Measurements from ENCODE around the gene TARS1.
"Not testable (repeated sequence)": the region's sequence is repeated elsewhere in the genome, so short reads cannot be mapped to it uniquely, and the experiment has no call there.

TARS1 gene

DNA sequence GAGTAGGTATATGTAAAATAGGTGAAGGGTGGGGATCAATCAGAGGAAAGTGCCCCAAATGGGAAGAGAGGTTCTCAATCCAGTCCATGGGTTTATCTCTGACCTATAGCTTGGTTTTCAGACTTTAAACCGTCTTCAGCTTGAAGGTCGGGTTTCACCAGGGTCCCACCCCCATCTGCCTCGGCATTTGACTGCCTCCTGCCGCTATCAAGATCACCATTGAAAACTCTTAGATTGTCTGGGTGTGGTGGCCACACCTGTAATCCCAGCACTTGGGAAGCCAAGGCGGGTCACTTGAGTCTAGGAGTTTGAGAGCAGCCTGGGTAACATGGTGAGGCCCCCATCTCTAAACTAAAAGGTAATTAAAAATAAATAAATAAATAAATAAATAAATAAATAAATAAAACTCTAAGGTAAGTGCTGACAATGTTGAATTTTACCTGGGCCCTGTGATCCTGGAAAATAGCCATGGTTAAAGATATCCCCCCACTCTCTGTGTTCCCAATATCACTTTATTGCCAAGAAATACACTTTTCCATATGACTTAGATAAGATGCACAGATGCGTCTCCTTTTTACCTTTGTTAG lies 48.8 kb downstream of the TARS1 start:
- no peak for DNase-seq

DNA sequence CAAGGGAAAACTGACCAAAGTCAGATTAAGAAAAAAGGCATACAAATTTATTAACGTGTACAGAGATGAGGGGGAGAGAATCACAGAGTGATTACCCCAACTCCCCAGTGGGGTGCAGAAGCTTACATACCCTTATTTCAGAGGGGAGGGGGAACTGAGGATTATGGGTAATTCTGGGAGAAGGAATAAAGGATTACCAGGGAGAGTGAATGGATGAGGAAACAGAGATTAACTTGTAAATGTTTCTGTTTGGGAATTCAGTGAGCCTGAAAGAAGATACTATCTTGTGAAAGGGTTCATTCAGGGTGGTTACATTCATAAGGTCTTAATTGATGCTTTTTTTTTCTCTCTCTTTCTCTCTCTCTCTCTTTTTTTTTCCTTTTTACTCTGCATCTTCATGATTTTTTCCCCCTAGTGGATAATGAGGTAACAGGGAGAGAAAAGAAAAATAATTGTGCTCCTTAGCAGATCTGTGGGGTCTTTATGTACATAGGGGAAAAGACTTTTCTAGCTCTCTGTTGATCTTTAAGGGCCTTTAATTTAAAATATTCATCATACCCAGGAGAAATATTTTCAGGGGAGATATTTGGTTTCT lies 49.4 kb downstream of the TARS1 start:
- no peak for DNase-seq

DNA sequence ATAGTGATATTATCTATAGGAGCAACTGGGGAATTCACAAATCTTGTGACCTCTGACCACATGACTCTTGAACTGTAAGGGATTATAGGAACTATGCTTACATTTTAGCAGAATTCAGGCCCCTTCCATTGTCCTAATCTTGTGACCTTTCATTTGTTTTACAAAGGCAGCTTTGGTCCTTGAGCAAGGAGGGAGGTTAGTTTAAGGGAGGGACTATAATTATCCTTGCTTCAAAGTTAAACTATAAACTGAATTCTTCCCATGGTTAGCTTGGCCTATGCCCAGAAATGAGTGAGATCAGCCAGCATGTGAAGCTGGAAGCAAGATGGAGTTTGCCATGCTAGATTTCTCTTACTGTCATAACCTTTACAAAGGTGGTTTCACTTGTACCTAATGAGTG lies 51.2 kb downstream of the TARS1 start:
- no peak for DNase-seq

DNA sequence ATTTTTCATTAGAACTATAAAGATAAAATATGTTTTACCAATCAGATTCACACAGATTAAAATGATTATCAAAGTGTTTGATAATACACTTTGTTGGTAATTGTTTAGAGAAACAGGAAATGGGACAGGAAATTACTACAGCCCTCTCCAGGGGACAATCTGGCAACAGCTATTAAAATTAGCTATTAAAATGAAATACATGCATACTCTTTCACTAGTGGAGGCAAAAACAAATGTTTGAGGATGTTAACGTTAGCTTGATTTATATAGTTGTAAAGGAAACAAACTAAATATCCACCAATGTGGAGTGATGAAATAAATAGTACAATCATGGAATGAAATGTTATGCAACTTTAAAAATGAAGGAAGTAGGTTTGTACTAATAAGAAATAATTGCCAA lies 53.7 kb downstream of the TARS1 start:
- no peak for DNase-seq

DNA sequence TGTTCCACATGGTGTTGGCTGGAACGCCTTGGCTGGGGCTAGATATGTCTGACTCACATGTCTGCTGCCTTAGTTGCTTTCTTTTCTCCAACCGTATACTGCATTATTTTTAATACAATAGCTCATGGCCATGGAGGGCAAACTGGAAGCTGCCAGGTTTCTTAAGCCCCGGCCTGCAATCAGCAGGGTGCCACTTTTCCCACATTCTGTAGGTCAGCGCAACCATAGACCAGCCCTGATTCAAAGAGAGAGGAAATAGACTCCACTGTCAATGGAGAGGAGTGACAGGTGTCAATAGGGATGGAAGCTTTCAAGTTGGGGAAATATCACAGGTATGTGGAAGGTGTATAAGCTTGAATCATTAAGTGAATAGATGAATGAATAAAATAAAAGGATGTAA lies 60.5 kb downstream of the TARS1 start:
- no peak for DNase-seq

DNA sequence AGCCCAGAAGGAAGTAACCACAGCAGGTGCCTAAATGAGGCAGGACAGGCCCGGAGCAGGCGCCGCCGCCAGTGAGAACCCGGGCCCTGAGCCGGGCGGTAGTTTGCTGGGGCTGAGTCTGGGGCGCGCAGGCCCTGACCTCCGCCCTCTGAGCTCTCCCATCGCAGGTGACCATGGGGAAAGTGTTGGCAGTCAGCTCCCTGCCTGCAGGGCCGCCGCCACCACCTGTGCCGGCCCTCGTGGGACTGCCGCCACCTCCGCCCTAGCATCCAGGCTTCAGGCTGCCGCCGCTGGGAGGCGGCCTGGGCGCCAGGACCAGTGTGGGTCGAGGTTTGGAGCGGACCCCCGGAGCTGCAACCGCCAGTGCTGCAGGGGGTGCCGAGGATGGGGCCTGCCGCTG lies 61.1 kb downstream of the TARS1 start:
- DNase-seq = no peak

DNA sequence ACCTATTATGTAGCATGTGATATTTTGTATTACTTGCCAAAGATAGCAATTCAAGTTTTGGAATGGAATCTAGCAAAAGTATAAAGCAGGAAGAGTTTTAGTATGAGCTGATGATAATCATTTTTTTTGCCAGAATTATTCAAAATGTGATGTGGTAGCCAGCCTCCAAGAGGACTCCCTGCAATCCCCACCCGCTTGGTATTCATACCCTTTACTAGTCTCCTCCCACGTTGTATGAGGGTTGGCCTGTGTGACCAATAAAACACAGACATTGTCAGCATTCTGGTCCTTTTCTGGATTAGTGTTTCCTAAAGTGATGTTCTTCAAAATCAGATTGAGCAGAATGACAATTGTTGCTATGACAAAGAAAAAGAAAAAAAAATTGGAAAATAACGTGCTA lies 63.8 kb downstream of the TARS1 start:
- no peak for DNase-seq

DNA sequence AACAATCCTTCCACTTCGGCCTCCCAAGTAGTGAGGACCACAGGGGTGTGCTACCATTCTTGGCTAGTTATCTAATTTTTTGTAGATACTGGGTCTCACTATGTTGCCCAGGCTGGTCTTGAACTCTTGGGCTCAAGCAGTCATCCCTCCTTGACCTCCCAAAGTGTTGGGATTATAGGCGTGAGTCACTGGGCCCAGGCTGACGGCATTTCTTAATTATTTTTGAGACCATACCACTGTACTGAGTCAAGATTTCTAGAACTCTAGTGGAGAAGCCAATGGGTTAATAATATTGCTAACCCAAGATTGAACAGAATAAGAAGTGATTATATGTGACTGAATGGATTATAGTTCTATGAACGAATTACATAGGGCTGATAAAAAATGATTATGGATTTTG lies 66.7 kb downstream of the TARS1 start:
- DNase-seq = no peak

DNA sequence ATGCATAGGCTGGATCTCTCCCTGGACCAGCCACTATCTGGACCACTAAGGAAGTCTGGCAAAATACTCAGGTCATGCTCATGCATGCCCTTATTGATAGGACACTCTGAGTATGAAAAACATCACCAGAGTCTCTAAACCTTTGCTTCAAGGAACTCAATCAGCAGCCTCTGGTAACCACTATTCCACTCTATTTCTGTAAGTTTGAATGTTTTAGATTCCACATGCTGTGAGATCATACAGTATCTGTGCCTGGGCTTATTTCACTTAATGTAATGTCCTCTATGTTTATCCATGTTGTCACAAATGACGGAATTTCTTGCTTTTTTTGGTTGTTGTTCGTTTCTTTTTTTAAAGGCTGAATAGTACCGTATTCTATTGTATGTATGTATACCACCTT lies 68.3 kb downstream of the TARS1 start:
- DNase-seq = no peak

DNA sequence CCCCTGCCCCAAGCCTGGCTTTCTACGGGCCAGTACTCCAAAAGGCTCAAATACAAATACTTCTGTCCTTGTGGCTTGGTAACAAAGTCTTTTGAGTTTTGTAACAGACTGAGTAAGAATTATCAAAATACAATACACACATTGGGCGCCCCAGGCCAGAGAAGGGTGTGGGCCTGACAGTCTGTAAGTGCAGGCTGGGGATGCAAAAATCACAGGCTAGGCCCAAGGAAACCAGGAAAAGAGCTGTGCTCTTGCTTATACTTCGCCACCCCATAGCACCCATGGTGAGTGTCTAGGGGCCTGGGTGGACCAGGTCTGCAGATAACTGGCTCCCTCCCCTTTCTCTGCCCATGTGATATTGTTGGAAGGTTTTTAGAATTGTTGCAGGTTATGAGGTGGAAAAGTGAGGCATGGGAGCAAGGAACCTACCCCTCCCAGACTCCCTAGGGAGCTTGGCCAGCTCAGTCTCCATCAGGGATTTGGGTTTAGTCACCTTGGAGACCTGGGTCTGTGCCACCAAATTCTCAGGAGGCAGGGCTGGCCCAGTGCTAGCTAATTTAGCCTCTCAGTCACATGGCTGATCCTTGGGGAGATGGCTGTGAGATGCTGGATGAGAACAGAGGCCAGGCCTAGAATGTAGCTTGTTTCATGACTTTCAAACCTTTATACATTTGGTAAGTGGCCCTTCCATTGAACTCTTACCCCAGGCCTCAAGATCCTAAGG lies 72.9 kb downstream of the TARS1 start:
- DNase-seq = no peak

DNA sequence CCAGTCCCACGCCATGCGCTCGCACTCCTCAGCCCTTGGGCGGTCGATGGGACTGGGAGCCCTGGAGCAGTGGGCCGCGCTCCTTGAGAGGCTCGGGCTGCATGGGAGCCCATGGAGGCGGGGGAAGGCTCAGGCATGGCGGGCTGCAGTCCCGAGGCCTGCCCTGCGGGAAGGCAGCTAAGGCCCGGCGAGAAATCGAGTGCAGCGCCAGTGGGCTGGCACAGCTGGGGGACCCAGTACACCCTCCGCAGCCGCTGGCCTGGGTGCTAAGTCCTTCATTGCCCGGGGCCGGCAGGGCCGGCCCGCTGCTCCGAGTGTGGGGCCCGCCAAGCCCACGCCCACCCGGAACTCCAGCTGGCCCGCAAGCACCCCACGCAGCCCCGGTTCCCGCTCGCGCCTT lies 74.6 kb downstream of the TARS1 start:
- not testable (repeated sequence) for DNase-seq

DNA sequence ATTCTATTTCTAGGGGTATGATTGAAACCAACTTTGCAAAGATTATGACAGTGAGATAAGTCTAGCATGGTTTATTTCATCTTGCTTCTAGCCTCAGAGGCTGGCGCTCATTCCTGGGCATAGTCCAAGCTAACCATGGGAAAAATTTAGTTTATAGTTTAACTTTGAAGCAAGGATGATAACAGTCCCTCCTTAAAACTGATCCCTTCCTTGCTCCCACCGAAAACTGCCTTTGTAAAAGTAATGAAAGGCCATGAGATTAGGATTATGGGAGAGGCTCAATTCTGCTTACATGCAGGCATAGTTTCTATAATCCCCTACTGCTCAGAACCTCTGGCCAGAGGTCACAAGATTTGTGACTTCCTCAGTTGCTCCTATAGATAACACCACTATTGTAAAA lies 75.7 kb downstream of the TARS1 start:
- no peak for DNase-seq
